HepG2 (cell line): ENCODE data around the gene TBC1D22A. TPM values are rescaled to one million over a fixed set of nuclear protein-coding genes. Genes with fewer than 3 reads are reported as not detected.

Experiments
- ATAC-seq: fragments of 200-7000 bp; cut with Tn5 transposase; 3 replicates; pipeline ENCODE4 v1.9.1; 2020; ENCODE audit warnings: mild to moderate bottlenecking, moderate library complexity
- BruUV-seq: library from RNA; stranded (reverse); fragments of 400-500 nt; replicated peaks from 2 replicates; lab custom pipeline; 2021; lab: Mats Ljungman, UMichigan
- CTCF ChIA-PET: fragments of 300-600 bp; formaldehyde crosslinking; extraction: SDS; loops from one replicate; lab custom pipeline; 2021; ENCODE audit warnings: low total read pairs, inconsistent platforms, low intra/inter-chr PET ratio; lab: Yijun Ruan, JAX
- POLR2A ChIA-PET: fragments of 350-600 bp; sonication (Branson Sonifier 250); formaldehyde crosslinking; loops from one replicate; lab custom pipeline; 2020; ENCODE audit warnings: antibody characterized with exemption, inconsistent platforms; lab: Yijun Ruan, JAX
- DNase-seq: peaks from one replicate; pipeline ENCODE4 v3.0.0-alpha.2; 2015; ENCODE audit warnings: low spot score
- FAIRE-seq: peaks from 3 replicates; lab custom pipeline; 2011; peaks lifted over from hg19 to GRCh38; lab: Jason Lieb, UNC
- H2AFZ ChIP-seq: one replicate; pipeline ENCODE4 v1.6.1; 2011; ENCODE audit warnings: low read length, inconsistent platforms
- H3K27ac ChIP-seq: fragments of 300-600 bp; 3 replicates; pipeline ENCODE4 v1.8.0; 2011; ENCODE audit warnings: mixed run types, mild to moderate bottlenecking, mixed read lengths, low read length, inconsistent platforms; ENCODE audit not compliant: insufficient read depth; ENCODE audit errors: extremely low read length
- H3K27me3 ChIP-seq, 2 experiments: fragments of 200-600 bp in 1 of 2; 2 replicates in 1 of 2; 3 replicates in 1 of 2; pipeline versions ENCODE4 v1.6.0 to v1.8.0; 2011; ENCODE audit warnings: low read length in 2 of 2, mild to moderate bottlenecking in 2 of 2, moderate library complexity in 2 of 2, inconsistent platforms in 1 of 2; ENCODE audit not compliant: insufficient read depth in 2 of 2, control insufficient read depth in 1 of 2
- H3K36me3 ChIP-seq, 2 experiments: fragments of 200-600 bp in 1 of 2; replicated peaks in 1 of 2; 2 replicates in 1 of 2; 3 replicates in 1 of 2; pipeline versions ENCODE4 v1.5.1 to v1.8.0; 2011; ENCODE audit warnings: low read length in 2 of 2, inconsistent platforms in 1 of 2; ENCODE audit not compliant: insufficient read depth in 2 of 2, control insufficient read depth in 1 of 2
- H3K4me1 ChIP-seq: 2 replicates; pipeline ENCODE4 v1.5.1; 2012; ENCODE audit warnings: low read length, inconsistent platforms; ENCODE audit not compliant: insufficient read depth
- H3K4me2 ChIP-seq: 2 replicates; pipeline ENCODE4 v1.6.0; 2011; ENCODE audit warnings: low read depth, low read length, inconsistent platforms
- H3K4me3 ChIP-seq, 3 experiments: fragments of 200-600 bp in 1 of 3; sonication (generic), shearing (Covaris generic) in 1 of 3; replicated peaks in 1 of 3; 2 replicates each; pipeline ENCODE4 v1.5.1; 2011 to 2016; ENCODE audit warnings: low read length in 3 of 3, inconsistent platforms in 2 of 3, low read depth in 2 of 3, mild to moderate bottlenecking in 2 of 3, control low read depth in 1 of 3, mixed read lengths in 1 of 3; ENCODE audit not compliant: insufficient read depth in 1 of 3
- H3K79me2 ChIP-seq: one replicate; pipeline ENCODE4 v1.6.1; 2011; ENCODE audit warnings: low read length, inconsistent platforms; ENCODE audit not compliant: insufficient read depth
- H3K9ac ChIP-seq: 2 replicates; pipeline ENCODE4 v1.6.0; 2011; ENCODE audit warnings: mild to moderate bottlenecking, low read depth, low read length, inconsistent platforms; ENCODE audit not compliant: insufficient read depth
- H3K9me3 ChIP-seq: 2 replicates; pipeline ENCODE4 v1.5.1; 2012; ENCODE audit warnings: mild to moderate bottlenecking, low read length
- H4K20me1 ChIP-seq: 2 replicates; pipeline ENCODE4 v1.6.0; 2011; ENCODE audit warnings: inconsistent platforms, mild to moderate bottlenecking, low read length, moderate library complexity; ENCODE audit not compliant: insufficient read depth
- AGO2 ChIP-seq: fragments of 200-400 bp; formaldehyde crosslinking; optimal IDR thresholded peaks from 2 replicates; pipeline ENCODE3; 2017; ENCODE audit warnings: mild to moderate bottlenecking, low read depth, low read length, moderate library complexity
- ARHGAP35 ChIP-seq: sonication (generic); formaldehyde crosslinking; IDR thresholded peaks from 2 replicates; pipeline ENCODE4 v1.9.0; 2022; ENCODE audit warnings: mild to moderate bottlenecking, inconsistent platforms, moderate library complexity, missing genetic modification reagents, borderline replicate concordance
- ATM ChIP-seq: fragments of 450-650 bp; IDR thresholded peaks from 2 replicates; pipeline ENCODE4 v1.7.1; 2017; ENCODE audit warnings: mild to moderate bottlenecking, borderline replicate concordance
- ATRX ChIP-seq: sonication (generic); formaldehyde crosslinking; IDR thresholded peaks from 2 replicates; pipeline ENCODE4 v1.4.0; 2020; ENCODE audit warnings: missing genetic modification reagents, borderline replicate concordance
- CCDC6 ChIP-seq: sonication (generic); formaldehyde crosslinking; IDR thresholded peaks from 2 replicates; pipeline ENCODE4 v1.8.1; 2022; ENCODE audit warnings: mild to moderate bottlenecking, missing genetic modification reagents, moderate library complexity
- DR1 ChIP-seq: sonication (generic); formaldehyde crosslinking; IDR thresholded peaks from 2 replicates; pipeline ENCODE4 v1.8.0; 2021; ENCODE audit warnings: mild to moderate bottlenecking, missing genetic modification reagents, inconsistent platforms
- MXI1 ChIP-seq: IDR thresholded peaks from 3 replicates; pipeline ENCODE4 v1.6.1; 2012; ENCODE audit warnings: low read depth, low read length, inconsistent platforms, borderline replicate concordance
- PLRG1 ChIP-seq: fragments of 450-650 bp; conservative IDR thresholded peaks from 2 replicates; pipeline ENCODE4 v1.6.1; 2016
- POLR2AphosphoS5 ChIP-seq: IDR thresholded peaks from 2 replicates; pipeline ENCODE4 v1.6.1; 2012; ENCODE audit warnings: low read depth, low read length
- REPIN1 ChIP-seq: sonication (generic); formaldehyde crosslinking; IDR thresholded peaks from 2 replicates; pipeline ENCODE4 v1.8.0; 2022; ENCODE audit warnings: missing genetic modification reagents, low read depth, mild to moderate bottlenecking, borderline replicate concordance
- SPEN ChIP-seq: sonication (generic); formaldehyde crosslinking; IDR thresholded peaks from 2 replicates; pipeline ENCODE4 v1.5.1; 2020; ENCODE audit warnings: low read depth, mild to moderate bottlenecking, missing genetic modification reagents
- SRSF9 ChIP-seq: fragments of 200-400 bp; formaldehyde crosslinking; IDR thresholded peaks from 2 replicates; pipeline ENCODE4 v1.6.1; 2018; ENCODE audit warnings: borderline replicate concordance, mild to moderate bottlenecking, low read depth, low read length; ENCODE audit not compliant: insufficient read depth, poor library complexity, severe bottlenecking
- ZNF484 ChIP-seq: sonication (generic); formaldehyde crosslinking; IDR thresholded peaks from 2 replicates; pipeline ENCODE4 v1.5.1; 2020; ENCODE audit warnings: mild to moderate bottlenecking, low read depth, missing genetic modification reagents, borderline replicate concordance
- ZSCAN22 ChIP-seq: sonication (generic); formaldehyde crosslinking; IDR thresholded peaks from 2 replicates; pipeline ENCODE4 v1.4.0; 2020; ENCODE audit warnings: mild to moderate bottlenecking, missing genetic modification reagents
- ZZZ3 ChIP-seq: sonication (generic); formaldehyde crosslinking; IDR thresholded peaks from 2 replicates; pipeline ENCODE4 v1.4.0; 2020; ENCODE audit warnings: missing genetic modification reagents, mild to moderate bottlenecking, borderline replicate concordance
- WGBS: methylation state at CpG from one replicate; pipeline ENCODE4 v1.1.6; 2017; ENCODE audit warnings: low lambda C conversion rate; 5-methylcytosine and 5-hydroxymethylcytosine counted together
- in situ Hi-C: cut with HindIII; loops from 2 replicates; pipeline ENCODE4 v1.10.0; 2017; ENCODE audit warnings: low pct_unique_long_range_greater_than_20kb; ENCODE audit not compliant: extremely low pct_ligation_motif_present
- intact Hi-C: fragments of 100-400 bp; cut with micrococcal nuclease; formaldehyde crosslinking; loops from one replicate; pipeline ENCODE4 v1.10.0; 2022; ENCODE audit not compliant: unreplicated experiment
- polyA plus RNA-seq, 8 experiments: library from polyadenylated mRNA; depleted of rRNA in 3 of 8; stranded (reverse) in 7 of 8; unstranded in 1 of 8; fragments of >200 nt; fragmentation: Illumina TruSeq in 4 of 8; extraction: Trizol in 4 of 8; gene quantifications; 2 replicates each; pipeline versions ENCODE4 v1.2.1 to v1.2.3, GENCODE V29; 2011 to 2016; ENCODE audit warnings: low read depth in 4 of 8, missing spikeins in 1 of 8, mixed read lengths in 1 of 8; ENCODE audit not compliant: insufficient read depth in 1 of 8
- total RNA-seq, 5 experiments: library from RNA; depleted of rRNA; stranded (reverse); fragments of >200 nt; fragmentation: Illumina TruSeq; extraction: Trizol; gene quantifications; 2 replicates each; pipeline ENCODE4 v1.2.3, GENCODE V29; 2016; ENCODE audit warnings: low read depth in 1 of 5
- TF ChIP-seq, protein P1 (sequence below): sonication (generic); formaldehyde crosslinking; IDR thresholded peaks from 2 replicates; pipeline ENCODE4 v1.5.0; 2020; ENCODE audit warnings: missing genetic modification reagents
- TF ChIP-seq, protein P2 (sequence below): sonication (generic); formaldehyde crosslinking; IDR thresholded peaks from 2 replicates; pipeline ENCODE4 v1.4.0; 2020; ENCODE audit warnings: missing genetic modification reagents

Gene TBC1D22A
- total and polyA plus RNA-seq, 2 of the 13 experiments (the other 11 are each of a cell fraction or from before 2014, with no cell fraction given) = 17.3 to 18.0 TPM

DNA sequence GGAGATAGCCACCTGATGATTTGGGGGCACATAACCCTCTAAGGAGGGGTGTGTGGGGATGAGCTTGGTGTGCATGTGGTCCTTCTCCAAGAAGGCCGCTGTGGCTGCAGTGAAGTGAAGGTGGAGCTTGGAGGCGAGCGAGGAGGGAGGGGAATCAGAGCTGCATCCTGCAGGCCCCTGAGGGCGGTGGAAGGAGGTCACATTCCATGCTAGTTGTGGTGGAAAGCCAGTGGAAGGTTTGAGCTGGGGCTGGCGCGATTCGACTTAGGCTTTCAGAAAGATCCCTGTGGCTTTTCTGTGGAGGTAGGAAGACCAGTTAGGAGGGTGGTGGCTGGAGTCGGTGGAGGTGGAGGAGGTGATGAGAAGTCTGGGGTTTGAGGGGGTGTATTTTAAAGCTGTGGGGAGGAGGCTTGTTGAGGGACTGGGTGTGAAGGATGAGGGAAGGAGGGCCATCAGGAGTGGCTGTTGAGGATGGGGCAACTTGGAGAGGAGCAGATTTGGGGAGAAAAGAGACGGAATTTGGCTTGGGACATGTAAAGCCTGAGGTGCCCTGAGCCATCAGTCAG lies 62.0 kb downstream of the TBC1D22A start:
- intact Hi-C loops (no loop called here), in situ Hi-C loops (no loop called here)
- ChIA-PET POLR2A (no interaction called here), CTCF (no interaction called here)
- no peak overlapping the region for H3K4me2 ChIP-seq
- no peak overlapping the region for H3K27ac ChIP-seq
- BruUV-seq = no TSS peak
- H2AFZ ChIP-seq = no peak overlapping the region
- H4K20me1 ChIP-seq = no peaks in the 10 kb centered on the region; the same call in 1 of the 2 replicates
- no peaks in the 10 kb centered on the region for H3K9me3 ChIP-seq
- peaks cover 2 to 18% of the 10 kb centered on the region in 2 experiments; a peak in 4 of 5 replicates for H3K36me3 ChIP-seq
- no peak for ATAC-seq
- H3K4me1 ChIP-seq = peaks cover 21% of the 10 kb centered on the region
- DNase-seq = no peak
- H3K4me3 ChIP-seq = no peak overlapping the region
- H3K27me3 ChIP-seq = no peaks in the 10 kb centered on the region
- H3K79me2 ChIP-seq = peaks cover 21% of the 10 kb centered on the region
- H3K9ac ChIP-seq = no peak overlapping the region
- no peak for TF ChIP-seq ATM
- TF ChIP-seq, protein P1, sequence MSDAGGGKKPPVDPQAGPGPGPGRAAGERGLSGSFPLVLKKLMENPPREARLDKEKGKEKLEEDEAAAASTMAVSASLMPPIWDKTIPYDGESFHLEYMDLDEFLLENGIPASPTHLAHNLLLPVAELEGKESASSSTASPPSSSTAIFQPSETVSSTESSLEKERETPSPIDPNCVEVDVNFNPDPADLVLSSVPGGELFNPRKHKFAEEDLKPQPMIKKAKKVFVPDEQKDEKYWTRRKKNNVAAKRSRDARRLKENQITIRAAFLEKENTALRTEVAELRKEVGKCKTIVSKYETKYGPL (CRISPR knock-in tag) = no peak
- no peak for FAIRE-seq
- 98% methylated on average over 9 of the region's 9 CpGs for WGBS

DNA sequence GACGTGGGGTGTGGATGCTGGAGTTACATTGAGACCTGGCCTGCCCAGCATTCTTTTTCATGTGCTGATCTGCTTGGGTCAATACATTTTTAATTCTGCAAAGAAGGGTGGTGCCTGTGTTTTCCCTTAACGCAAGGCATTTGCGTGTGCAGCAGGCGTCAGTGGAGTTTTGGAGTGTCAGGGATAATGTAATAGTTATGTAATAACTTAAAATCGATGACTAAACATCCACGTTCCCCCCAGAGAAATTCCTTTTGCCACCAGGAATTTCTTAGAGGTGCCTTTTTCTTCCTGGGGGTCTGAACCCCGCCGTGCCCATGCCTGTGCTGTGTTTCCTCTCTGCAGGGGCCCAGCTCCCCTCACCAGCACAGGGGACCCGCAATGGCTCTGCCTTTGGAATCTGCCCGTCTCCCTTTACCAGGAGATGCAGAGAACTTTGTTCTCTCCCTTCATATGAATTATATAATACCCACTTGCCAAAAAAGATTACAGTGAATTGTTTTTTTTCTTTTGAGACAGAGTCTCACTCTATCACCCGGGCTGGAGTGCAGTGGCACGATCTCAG lies 62.6 kb downstream of the TBC1D22A start:
- Histone ChIP-seq H3K27ac (no peak overlapping the region), H3K4me2 (no peak overlapping the region), H3K4me1 (peaks cover 21% of the 10 kb centered on the region), H3K79me2 (peaks cover 22% of the 10 kb centered on the region), H2AFZ (no peak overlapping the region), H3K9ac (no peak overlapping the region), H3K27me3 (no peaks in the 10 kb centered on the region), H3K9me3 (no peaks in the 10 kb centered on the region), H3K36me3 (peaks cover 2 to 18% of the 10 kb centered on the region in 2 experiments; a peak in 4 of 5 replicates), H4K20me1 (no peaks in the 10 kb centered on the region; the same call in 1 of the 2 replicates), H3K4me3 (no peak overlapping the region)
- intact Hi-C loops (no loop called here), in situ Hi-C loops (no loop called here)
- POLR2A ChIA-PET = no interaction called here
- FAIRE-seq (no peak), ATAC-seq (no peak), DNase-seq (no peak)
- CTCF ChIA-PET = no interaction called here
- WGBS = 95% methylated on average over 12 of the region's 12 CpGs
- no TSS peak for BruUV-seq
- TF ChIP-seq ZSCAN22 (CRISPR knock-in tag) (no peak), ATRX (CRISPR knock-in tag) (no peak), PLRG1 (no peak), MXI1 (no peak), REPIN1 (no peak), DR1 (CRISPR knock-in tag) (no peak), CCDC6 (CRISPR knock-in tag) (no peak), ZNF484 (CRISPR knock-in tag) (no peak), ZZZ3 (CRISPR knock-in tag) (no peak), SRSF9 (no peak), AGO2 (no peak), ARHGAP35 (CRISPR knock-in tag) (no peak), POLR2AphosphoS5 (no peak), SPEN (no peak)
- TF ChIP-seq, protein P2, sequence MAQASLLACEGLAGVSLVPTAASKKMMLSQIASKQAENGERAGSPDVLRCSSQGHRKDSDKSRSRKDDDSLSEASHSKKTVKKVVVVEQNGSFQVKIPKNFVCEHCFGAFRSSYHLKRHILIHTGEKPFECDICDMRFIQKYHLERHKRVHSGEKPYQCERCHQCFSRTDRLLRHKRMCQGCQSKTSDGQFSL (CRISPR knock-in tag) = no peak
